Measurements from ENCODE around the gene ZNF304.

GRCh38 chr19:57380923-57381322, 29.9 kb downstream of the ZNF304 start:
- TF ChIP-seq CTCF (IDR thresholded peaks at IDR 0.05): no peak
- TF ChIP-seq POLR2AphosphoS5 (IDR thresholded peaks at IDR 0.05): no peak
- TF ChIP-seq POLR2A (IDR thresholded peaks at IDR 0.05): no peak
- no peak for TF ChIP-seq EP300 (IDR thresholded peaks at IDR 0.05)

Measured in upper lobe of left lung (tissue), 4 donors.